ACHN (cell line): ENCODE data around the gene ANTXR1.

Source experiments
- DNase-seq: peaks from one replicate; pipeline ENCODE4 v3.0.0-alpha.2; 2015
- in situ Hi-C: cut with HindIII; loops from 2 replicates; pipeline ENCODE4 v1.10.0; 2017; ENCODE audit warnings: low sequenced_read_pairs, low pct_ligation_motif_present, low pct_unique_long_range_greater_than_20kb

The ANTXR1 gene

GRCh38 chr2:69111076-69111475, 98.1 kb downstream of the ANTXR1 start:
- in situ Hi-C loops: no loop called here

GRCh38 chr2:69113627-69114026, 100.6 kb downstream of the ANTXR1 start:
- in situ Hi-C loops: no loop called here
- no peak for DNase-seq

More at GRCh38 chr2:69111076-69111475, 98.1 kb downstream of the ANTXR1 start:
- no peak for DNase-seq

GRCh38 chr2:69114534-69114933, 101.6 kb downstream of the ANTXR1 start:
- DNase-seq: no peak
- in situ Hi-C loops: no loop called here

- no peak for DNase-seq
- in situ Hi-C loops: no loop called here
Observed at GRCh38 chr2:69116438-69116837, 103.5 kb downstream of the ANTXR1 start.

- in situ Hi-C loops: no loop called here
Observed at GRCh38 chr2:69118609-69119008, 105.6 kb downstream of the ANTXR1 start.

DNA sequence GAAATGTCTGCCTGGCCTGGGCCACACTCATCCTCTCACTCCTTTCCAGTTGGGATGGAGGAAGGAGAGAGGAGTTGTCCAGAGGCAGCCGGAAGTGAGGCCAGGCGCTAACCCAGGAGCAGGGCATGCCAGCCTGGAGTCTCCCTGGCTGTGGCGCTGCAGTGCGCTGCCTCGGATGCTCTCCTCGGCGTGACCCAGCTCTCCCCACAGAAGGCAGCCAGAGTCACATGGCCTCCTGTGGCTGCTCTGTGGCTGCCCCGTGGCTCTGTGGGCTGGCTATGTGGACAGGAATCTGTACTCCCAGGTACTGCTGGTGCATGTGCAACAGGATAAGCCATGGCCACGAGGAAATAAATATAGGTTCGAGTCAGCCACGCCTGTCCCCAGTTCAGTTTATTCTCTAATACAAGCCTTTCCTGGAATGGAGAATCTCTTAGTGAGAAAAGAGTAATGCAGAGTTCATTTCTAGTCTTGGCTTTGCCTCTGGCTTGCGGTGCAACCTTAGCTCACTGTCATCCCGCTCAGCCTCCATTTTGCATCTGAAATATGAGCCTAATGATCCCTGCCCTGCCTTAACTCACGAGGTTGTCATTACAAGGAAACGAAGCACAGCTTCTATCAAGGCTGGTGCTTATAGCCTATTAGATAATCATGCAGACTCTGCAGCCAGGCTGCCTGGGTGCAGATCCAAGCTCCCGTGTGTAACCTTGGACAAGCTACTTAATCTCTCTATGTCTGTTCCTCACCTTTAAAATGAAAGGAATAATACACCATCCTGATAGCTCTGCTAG, 106.3 kb downstream of the ANTXR1 start:
- DNase-seq: no peak
- in situ Hi-C loops: no loop called here

More at GRCh38 chr2:69118609-69119008, 105.6 kb downstream of the ANTXR1 start:
- DNase-seq: no peak

DNA sequence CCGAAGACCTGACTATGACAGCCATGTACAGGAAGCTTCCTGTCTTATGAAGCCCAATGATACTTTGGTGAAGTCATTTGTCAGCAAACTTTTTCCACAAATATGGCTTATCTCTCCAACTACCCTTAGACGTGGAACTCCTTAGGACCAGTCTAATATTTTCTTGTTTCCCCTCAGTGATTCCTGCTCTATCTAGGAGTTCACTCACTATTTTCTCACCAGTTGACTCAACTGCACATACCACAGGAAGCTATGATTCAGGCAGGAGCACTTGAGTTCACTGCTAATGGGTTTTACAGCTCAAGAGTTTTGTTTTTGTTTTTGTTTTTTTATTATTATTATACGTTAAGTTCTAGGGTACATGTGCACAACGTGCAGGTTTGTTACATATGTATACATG, 109.3 kb downstream of the ANTXR1 start:
- DNase-seq: peak; percentile 54
- in situ Hi-C loops: no loop called here

DNA sequence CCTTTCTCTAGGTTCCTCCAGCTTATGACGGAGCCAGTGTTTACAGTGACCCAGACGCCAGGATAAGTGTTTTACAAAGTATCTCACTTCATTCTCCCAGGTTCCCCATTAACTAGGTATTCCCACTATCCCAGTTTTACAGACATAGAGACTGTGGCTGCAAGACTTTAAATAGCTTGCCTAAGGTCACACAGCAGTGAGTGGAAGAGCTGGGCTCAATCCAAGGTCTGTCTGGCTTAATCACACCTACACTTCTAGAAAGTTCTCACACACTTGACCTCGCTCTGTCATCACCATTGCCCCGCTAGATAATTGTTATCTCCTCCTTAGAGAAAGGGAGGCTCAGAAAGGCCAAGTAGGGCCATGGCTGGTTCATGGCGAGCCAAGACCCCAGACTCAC, 110.2 kb downstream of the ANTXR1 start:
- in situ Hi-C loops: no loop called here
- DNase-seq: no peak

- DNase-seq: no peak
- in situ Hi-C loops: no loop called here
Observed at GRCh38 chr2:69124343-69124742, 111.4 kb downstream of the ANTXR1 start.

- in situ Hi-C loops: no loop called here
- DNase-seq: no peak
Observed at GRCh38 chr2:69125816-69126215, 112.8 kb downstream of the ANTXR1 start.

DNA sequence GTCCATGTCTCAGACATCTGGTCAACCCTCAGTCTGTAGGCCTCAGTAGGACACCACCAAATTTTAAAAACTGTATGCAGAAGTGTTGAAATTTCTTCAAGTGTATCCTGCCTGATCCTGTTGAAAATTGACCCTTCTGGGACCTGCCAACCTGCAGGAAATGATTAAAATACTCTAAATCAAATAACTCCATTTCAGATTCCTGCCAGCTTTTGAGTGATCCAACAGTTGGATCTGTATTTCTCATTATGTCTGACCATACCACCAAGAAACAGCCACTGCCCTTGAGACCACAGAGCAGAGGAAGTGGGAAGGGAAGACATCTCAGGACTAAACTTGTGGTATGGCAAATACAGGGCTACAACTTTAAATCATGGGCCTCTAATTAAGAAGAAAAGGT, 113.4 kb downstream of the ANTXR1 start:
- no peak for DNase-seq
- in situ Hi-C loops: no loop called here

DNA sequence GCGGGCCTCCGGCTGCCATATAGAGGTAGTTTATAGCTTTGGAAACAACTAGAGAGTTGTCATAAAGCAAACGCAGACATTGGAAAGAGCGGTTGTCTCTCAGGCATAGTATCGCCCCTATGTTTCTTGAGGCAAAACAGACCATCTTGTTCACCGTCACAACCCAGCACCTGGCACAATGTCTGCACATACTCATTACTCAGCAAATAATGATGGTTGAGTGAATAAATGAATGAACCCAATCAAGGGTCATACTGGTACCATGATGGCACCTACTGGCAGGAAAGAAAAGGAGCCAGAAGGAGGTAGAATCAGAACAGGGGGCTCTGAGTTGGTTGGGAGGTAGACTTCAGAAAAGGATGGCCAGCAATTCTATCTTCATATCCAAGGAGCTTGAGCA, 118.5 kb downstream of the ANTXR1 start:
- in situ Hi-C loops: no loop called here
- no peak for DNase-seq

- in situ Hi-C loops: no loop called here
- no peak for DNase-seq
Observed at GRCh38 chr2:69131983-69132675, 119.2 kb downstream of the ANTXR1 start.

DNA sequence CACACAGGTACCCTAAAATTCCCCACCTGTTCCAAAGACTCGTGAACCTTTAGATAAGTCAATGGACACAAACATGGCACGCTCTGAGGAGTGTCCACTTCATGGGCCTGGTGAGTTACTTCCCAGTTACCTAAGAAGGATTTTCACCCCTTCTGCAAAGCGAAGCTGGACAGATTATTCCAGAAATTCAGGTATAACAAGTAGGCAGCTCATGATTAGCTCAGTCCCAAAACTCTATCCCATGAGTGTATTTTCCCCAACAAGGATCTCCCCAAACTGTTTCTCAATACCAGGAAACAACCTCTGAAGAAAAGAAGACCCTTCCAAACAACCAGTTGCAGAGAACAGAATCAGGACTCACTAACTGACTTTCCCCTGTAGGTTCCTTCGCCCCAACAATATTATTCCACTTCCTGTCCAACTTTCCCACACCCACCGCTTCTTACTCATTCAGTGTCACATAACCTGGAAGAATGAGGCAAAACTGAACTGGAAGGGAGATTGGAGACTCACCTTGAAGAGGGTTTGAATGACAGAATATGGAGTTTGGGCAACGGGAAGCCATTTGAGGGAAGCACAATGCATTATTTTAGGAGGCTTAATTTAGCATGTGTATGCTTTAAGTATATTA, 120.1 kb downstream of the ANTXR1 start:
- in situ Hi-C loops: no loop called here
- no peak for DNase-seq

GRCh38 chr2:69133898-69134297, 120.9 kb downstream of the ANTXR1 start:
- in situ Hi-C loops: no loop called here
- DNase-seq: no peak

- in situ Hi-C loops: no loop called here
- DNase-seq: no peak
Observed at GRCh38 chr2:69134306-69134945, 121.4 kb downstream of the ANTXR1 start.

DNA sequence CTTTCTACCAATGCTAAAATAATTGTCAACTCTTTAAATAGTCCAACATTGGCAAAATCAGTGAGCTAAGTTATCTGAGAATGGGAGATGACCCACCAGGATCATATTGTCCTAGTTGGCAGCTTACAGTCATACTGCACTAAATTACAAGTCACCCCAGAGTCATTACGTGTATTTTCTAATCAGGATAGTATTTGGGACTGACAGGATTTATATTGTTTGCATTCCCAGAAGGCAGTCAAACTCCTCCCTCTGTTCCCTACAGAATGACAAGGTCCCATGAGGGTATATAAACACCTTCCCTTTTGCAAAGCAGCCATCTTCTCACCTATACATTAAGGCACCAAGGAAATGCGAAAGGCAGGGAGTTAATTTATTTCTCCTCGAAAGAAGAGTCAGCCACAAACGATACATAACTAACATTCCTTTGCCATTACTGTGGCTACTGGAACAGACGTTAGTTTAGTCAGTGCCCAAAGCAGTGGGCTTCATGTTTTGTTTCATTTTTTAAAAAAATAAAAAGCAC, 125.3 kb downstream of the ANTXR1 start:
- in situ Hi-C loops: no loop called here
- DNase-seq: peak; percentile 90

- in situ Hi-C loops: no loop called here
Observed at GRCh38 chr2:69138793-69139459, 125.9 kb downstream of the ANTXR1 start.

More at GRCh38 chr2:69138793-69139459, 125.9 kb downstream of the ANTXR1 start:
- DNase-seq: peak; percentile 89
